ENCODE measurements around the gene SPATA6L. TPM values are rescaled to one million over a fixed set of nuclear protein-coding genes. Genes with fewer than 3 reads are reported as not detected.

The SPATA6L gene
- polyA plus RNA-seq, 1 of the 3 experiments (the other 2 are of a cell fraction) = 0.44 TPM

DNA sequence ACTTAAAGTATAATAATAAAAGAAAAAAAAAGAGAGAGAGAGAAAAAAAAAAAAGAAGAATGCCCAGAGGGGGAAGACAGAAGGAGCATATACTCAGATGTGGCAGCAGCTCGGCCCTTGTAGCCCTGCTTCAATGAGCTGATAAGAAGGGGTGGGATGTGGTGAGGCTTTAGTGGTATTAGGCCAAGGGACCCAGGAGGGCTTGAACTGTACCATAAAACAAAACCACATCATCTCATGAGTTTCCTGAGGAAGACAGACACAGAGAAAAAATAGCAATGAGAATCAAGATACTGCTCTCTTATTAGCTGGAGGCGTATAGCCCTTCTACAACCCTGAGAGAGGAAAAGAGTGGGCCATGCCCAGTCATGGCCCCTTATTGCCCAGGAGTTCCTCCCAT is 103.2 kb downstream of the SPATA6L start:
- H3K27ac ChIP-seq (ENCODE audit: low read depth in 2 of 2, low read length in 1 of 2) = no peak overlapping the region
- ChIA-PET CTCF (no interaction called here), POLR2A (no interaction called here)
- no peak overlapping the region for H3K4me2 ChIP-seq
- H3K36me3 ChIP-seq (replicated peaks in 1 of 2; ENCODE audit: control insufficient read depth in 1 of 2, insufficient read depth in 2 of 2, low read length in 1 of 2) = no peaks in the 10 kb centered on the region
- WGBS (ENCODE audit: low lambda C conversion rate) = 63% methylated on average over 2 of the region's 2 CpGs
- no peak overlapping the region for H3K4me3 ChIP-seq (ENCODE audit: low read depth in 2 of 2, low read length in 1 of 2)
- H3K9me3 ChIP-seq = no peaks in the 10 kb centered on the region
- no peaks in the 10 kb centered on the region for H3F3A ChIP-seq (replicated peaks; ENCODE audit: insufficient read depth)
- H3K9ac ChIP-seq = no peak overlapping the region
- no peaks in the 10 kb centered on the region for H3K4me1 ChIP-seq (ENCODE audit: control insufficient read depth in 1 of 2, insufficient read depth in 2 of 2, low read depth in 1 of 2, low read length in 1 of 2)
- H4K20me1 ChIP-seq (ENCODE audit: insufficient read depth) = no peaks in the 10 kb centered on the region
- H3K27me3 ChIP-seq (ENCODE audit: insufficient read depth) = no peaks in the 10 kb centered on the region
- DNase-seq = no peak
- H2AFZ ChIP-seq (ENCODE audit: low read depth) = no peak overlapping the region
- no peaks in the 10 kb centered on the region for H3K9me2 ChIP-seq
- no peaks in the 10 kb centered on the region for H3K79me2 ChIP-seq (ENCODE audit: insufficient read depth)
- TF ChIP-seq NRF1 (IDR thresholded peaks at IDR 0.05; ENCODE audit: low read depth, low read length) = no peak
- TF ChIP-seq, protein P1, sequence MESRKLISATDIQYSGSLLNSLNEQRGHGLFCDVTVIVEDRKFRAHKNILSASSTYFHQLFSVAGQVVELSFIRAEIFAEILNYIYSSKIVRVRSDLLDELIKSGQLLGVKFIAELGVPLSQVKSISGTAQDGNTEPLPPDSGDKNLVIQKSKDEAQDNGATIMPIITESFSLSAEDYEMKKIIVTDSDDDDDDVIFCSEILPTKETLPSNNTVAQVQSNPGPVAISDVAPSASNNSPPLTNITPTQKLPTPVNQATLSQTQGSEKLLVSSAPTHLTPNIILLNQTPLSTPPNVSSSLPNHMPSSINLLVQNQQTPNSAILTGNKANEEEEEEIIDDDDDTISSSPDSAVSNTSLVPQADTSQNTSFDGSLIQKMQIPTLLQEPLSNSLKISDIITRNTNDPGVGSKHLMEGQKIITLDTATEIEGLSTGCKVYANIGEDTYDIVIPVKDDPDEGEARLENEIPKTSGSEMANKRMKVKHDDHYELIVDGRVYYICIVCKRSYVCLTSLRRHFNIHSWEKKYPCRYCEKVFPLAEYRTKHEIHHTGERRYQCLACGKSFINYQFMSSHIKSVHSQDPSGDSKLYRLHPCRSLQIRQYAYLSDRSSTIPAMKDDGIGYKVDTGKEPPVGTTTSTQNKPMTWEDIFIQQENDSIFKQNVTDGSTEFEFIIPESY (IDR thresholded peaks at IDR 0.05; ENCODE audit: borderline replicate concordance, low read depth) = no peak

DNA sequence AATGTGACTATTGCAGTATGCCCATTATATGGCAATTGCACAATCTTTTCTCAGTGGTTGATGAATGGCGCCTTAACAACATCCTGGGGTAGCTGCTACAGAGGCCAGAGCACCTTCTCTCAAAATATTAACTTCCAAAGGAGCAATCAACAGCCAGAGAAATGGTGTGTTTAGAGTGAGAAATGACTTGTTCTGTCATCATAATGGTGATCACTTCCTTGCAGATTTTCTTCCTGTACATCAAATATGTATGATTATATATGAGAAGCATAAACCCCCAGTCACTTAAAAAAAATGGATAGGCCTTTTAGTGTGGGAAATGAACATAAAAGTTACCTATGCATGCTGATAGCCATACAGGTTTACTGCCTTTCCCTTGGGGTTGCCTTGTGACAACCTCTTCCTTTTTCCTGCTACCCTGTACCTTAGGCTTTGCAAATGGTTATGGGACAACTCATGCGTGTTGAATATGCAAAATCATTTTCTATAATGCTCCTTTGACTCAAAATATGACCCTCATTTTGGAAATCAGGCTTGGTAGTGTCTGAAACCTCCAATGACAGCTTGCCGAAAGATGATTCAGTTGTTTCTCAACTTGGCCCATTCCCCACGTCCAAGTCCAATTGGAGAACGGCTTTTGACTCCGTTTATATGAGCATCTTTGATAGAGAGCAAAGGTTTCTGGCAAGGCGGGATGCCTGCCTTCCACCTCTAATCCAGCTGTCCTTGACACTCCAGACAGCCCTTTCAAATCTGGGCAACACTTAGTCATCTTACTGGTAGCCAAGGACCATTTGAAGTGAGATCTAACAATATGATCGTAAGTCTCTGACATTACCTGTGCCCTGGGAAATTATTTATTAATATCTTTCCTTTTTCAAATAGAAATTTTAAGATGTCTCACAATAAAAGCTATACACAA is 106.8 kb downstream of the SPATA6L start:
- 51% methylated on average over 8 of the region's 8 CpGs for WGBS (ENCODE audit: low lambda C conversion rate)
- no peaks in the 10 kb centered on the region for H4K20me1 ChIP-seq (ENCODE audit: insufficient read depth)
- no peaks in the 10 kb centered on the region for H3K27me3 ChIP-seq (ENCODE audit: insufficient read depth)
- no peak overlapping the region for H3K27ac ChIP-seq (ENCODE audit: low read depth in 2 of 2, low read length in 1 of 2)
- no peaks in the 10 kb centered on the region for H3K9me2 ChIP-seq
- CTCF ChIA-PET = interaction anchor here (1.6 kb wide), 1 partner anchor 11 kb away, joined by 5 read pairs; no protein-coding TSS in a partner anchor
- POLR2A ChIA-PET = no interaction called here
- no peak overlapping the region for H2AFZ ChIP-seq (ENCODE audit: low read depth)
- H3K9me3 ChIP-seq = no peaks in the 10 kb centered on the region
- TF ChIP-seq, protein P2, sequence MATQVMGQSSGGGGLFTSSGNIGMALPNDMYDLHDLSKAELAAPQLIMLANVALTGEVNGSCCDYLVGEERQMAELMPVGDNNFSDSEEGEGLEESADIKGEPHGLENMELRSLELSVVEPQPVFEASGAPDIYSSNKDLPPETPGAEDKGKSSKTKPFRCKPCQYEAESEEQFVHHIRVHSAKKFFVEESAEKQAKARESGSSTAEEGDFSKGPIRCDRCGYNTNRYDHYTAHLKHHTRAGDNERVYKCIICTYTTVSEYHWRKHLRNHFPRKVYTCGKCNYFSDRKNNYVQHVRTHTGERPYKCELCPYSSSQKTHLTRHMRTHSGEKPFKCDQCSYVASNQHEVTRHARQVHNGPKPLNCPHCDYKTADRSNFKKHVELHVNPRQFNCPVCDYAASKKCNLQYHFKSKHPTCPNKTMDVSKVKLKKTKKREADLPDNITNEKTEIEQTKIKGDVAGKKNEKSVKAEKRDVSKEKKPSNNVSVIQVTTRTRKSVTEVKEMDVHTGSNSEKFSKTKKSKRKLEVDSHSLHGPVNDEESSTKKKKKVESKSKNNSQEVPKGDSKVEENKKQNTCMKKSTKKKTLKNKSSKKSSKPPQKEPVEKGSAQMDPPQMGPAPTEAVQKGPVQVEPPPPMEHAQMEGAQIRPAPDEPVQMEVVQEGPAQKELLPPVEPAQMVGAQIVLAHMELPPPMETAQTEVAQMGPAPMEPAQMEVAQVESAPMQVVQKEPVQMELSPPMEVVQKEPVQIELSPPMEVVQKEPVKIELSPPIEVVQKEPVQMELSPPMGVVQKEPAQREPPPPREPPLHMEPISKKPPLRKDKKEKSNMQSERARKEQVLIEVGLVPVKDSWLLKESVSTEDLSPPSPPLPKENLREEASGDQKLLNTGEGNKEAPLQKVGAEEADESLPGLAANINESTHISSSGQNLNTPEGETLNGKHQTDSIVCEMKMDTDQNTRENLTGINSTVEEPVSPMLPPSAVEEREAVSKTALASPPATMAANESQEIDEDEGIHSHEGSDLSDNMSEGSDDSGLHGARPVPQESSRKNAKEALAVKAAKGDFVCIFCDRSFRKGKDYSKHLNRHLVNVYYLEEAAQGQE (IDR thresholded peaks at IDR 0.05; ENCODE audit: low read depth, low read length) = no peak
- TF ChIP-seq NRF1 (IDR thresholded peaks at IDR 0.05; ENCODE audit: low read depth, low read length) (no peak), SIN3A (IDR thresholded peaks at IDR 0.05; ENCODE audit: borderline replicate concordance, low read depth, low read length) (no peak), NFIC (IDR thresholded peaks at IDR 0.05; ENCODE audit: borderline replicate concordance) (no peak), RAD21 (IDR thresholded peaks at IDR 0.05; ENCODE audit: low read length) (no peak), MEF2A (IDR thresholded peaks at IDR 0.05; ENCODE audit: borderline replicate concordance, low read depth) (no peak), TAF1 (IDR thresholded peaks at IDR 0.05; ENCODE audit: borderline replicate concordance, low read depth, low read length) (no peak), SMC3 (IDR thresholded peaks at IDR 0.05; ENCODE audit: low read depth, low read length) (no peak), RXRA (IDR thresholded peaks at IDR 0.05; ENCODE audit: borderline replicate concordance, low read depth) (no peak), MXI1 (IDR thresholded peaks at IDR 0.05; ENCODE audit: low read depth, low read length) (no peak), YY1 (IDR thresholded peaks at IDR 0.05; ENCODE audit: low read depth) (no peak)
- TF ChIP-seq, protein P3, sequence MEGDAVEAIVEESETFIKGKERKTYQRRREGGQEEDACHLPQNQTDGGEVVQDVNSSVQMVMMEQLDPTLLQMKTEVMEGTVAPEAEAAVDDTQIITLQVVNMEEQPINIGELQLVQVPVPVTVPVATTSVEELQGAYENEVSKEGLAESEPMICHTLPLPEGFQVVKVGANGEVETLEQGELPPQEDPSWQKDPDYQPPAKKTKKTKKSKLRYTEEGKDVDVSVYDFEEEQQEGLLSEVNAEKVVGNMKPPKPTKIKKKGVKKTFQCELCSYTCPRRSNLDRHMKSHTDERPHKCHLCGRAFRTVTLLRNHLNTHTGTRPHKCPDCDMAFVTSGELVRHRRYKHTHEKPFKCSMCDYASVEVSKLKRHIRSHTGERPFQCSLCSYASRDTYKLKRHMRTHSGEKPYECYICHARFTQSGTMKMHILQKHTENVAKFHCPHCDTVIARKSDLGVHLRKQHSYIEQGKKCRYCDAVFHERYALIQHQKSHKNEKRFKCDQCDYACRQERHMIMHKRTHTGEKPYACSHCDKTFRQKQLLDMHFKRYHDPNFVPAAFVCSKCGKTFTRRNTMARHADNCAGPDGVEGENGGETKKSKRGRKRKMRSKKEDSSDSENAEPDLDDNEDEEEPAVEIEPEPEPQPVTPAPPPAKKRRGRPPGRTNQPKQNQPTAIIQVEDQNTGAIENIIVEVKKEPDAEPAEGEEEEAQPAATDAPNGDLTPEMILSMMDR (IDR thresholded peaks at IDR 0.05) = no peak
- no peak overlapping the region for H3K4me3 ChIP-seq (ENCODE audit: low read depth in 2 of 2, low read length in 1 of 2)
- no peak for DNase-seq
- H3K9ac ChIP-seq = no peak overlapping the region
- no peaks in the 10 kb centered on the region for H3K36me3 ChIP-seq (replicated peaks in 1 of 2; ENCODE audit: control insufficient read depth in 1 of 2, insufficient read depth in 2 of 2, low read length in 1 of 2)
- H3K79me2 ChIP-seq (ENCODE audit: insufficient read depth) = no peaks in the 10 kb centered on the region
- no peaks in the 10 kb centered on the region for H3K4me1 ChIP-seq (ENCODE audit: control insufficient read depth in 1 of 2, insufficient read depth in 2 of 2, low read depth in 1 of 2, low read length in 1 of 2)
- H3F3A ChIP-seq (replicated peaks; ENCODE audit: insufficient read depth) = no peaks in the 10 kb centered on the region
- no peak overlapping the region for H3K4me2 ChIP-seq

All from SK-N-SH (cell line).